HG02884 (cell line): ENCODE results near the gene OTUB2.
"Not testable (repeated sequence)": the region's sequence is repeated elsewhere in the genome, so short reads cannot be mapped to it uniquely, and the experiment has no call there.

ENCODE experiments used
- ATAC-seq: cut with Tn5 transposase; IDR thresholded peaks from one replicate; pipeline ENCODE4 v1.9.1; 2021; ENCODE audit warnings: mild to moderate bottlenecking, moderate library complexity; ENCODE audit not compliant: unreplicated experiment

OTUB2 gene

GRCh38 chr14:94054401-94054800 lies 28.3 kb downstream of the OTUB2 start:
- ATAC-seq, result no peak

- ATAC-seq, result no peak
Measured at GRCh38 chr14:94054936-94055335, 28.8 kb downstream of the OTUB2 start.

- peak; percentile 77 for ATAC-seq
Measured at GRCh38 chr14:94056579-94057308, 30.6 kb downstream of the OTUB2 start.

- no peak for ATAC-seq
Measured at GRCh38 chr14:94058128-94058673, 32.1 kb downstream of the OTUB2 start.

- no peak for ATAC-seq
Measured at GRCh38 chr14:94058674-94059138, 32.6 kb downstream of the OTUB2 start.

- no peak for ATAC-seq
Measured at GRCh38 chr14:94059998-94060397, 33.9 kb downstream of the OTUB2 start.

GRCh38 chr14:94062344-94062940 lies 36.3 kb downstream of the OTUB2 start:
- ATAC-seq, result no peak

- ATAC-seq, result no peak
Measured at GRCh38 chr14:94066089-94066676, 40.0 kb downstream of the OTUB2 start.

- not testable (repeated sequence) for ATAC-seq
Measured at GRCh38 chr14:94072076-94072475, 45.9 kb downstream of the OTUB2 start.

- no peak for ATAC-seq
Measured at GRCh38 chr14:94074534-94074933, 48.4 kb downstream of the OTUB2 start.

GRCh38 chr14:94075008-94075407 lies 48.9 kb downstream of the OTUB2 start:
- ATAC-seq, result no peak

GRCh38 chr14:94077111-94077821 lies 51.1 kb downstream of the OTUB2 start:
- ATAC-seq, result no peak

GRCh38 chr14:94077823-94078222 lies 51.7 kb downstream of the OTUB2 start:
- ATAC-seq, result no peak

GRCh38 chr14:94079891-94080620 lies 53.9 kb downstream of the OTUB2 start:
- ATAC-seq, result no peak

GRCh38 chr14:94080621-94081385 lies 54.7 kb downstream of the OTUB2 start, which contains the start of the genes DDX24 and IFI27L1:
TSS of gene DDX24 (minus strand) at chr14:94081202. CDS start at chr14:94079742, 1,460 bp downstream.
TSS of gene IFI27L1 (plus strand) at chr14:94081310. CDS start at chr14:94096938, 15,628 bp downstream.
- peak; percentile 96 for ATAC-seq

GRCh38 chr14:94081386-94081820 lies 55.3 kb downstream of the OTUB2 start:
- peak; percentile 28 for ATAC-seq

GRCh38 chr14:94087891-94088290 lies 61.8 kb downstream of the OTUB2 start:
- ATAC-seq, result no peak

- ATAC-seq, result no peak
Measured at GRCh38 chr14:94088516-94088915, 62.4 kb downstream of the OTUB2 start.

- no peak for ATAC-seq
Measured at GRCh38 chr14:94089479-94089878, 63.3 kb downstream of the OTUB2 start.
